Left hindlimb (tissue), 1 donor: ENCODE results near the gene GUCY1B1.

Source experiments
- DNase-seq: peaks from one replicate; pipeline ENCODE4 v3.0.0-alpha.2; 2018

GUCY1B1 gene

GRCh38 chr4:155758481-155759371, at the start of gene GUCY1B1:
Gene GUCY1B1 (plus strand): TSS chr4:155759021. CDS start chr4:155759141, 120 bp downstream.
- peak; percentile 96 for DNase-seq

DNA sequence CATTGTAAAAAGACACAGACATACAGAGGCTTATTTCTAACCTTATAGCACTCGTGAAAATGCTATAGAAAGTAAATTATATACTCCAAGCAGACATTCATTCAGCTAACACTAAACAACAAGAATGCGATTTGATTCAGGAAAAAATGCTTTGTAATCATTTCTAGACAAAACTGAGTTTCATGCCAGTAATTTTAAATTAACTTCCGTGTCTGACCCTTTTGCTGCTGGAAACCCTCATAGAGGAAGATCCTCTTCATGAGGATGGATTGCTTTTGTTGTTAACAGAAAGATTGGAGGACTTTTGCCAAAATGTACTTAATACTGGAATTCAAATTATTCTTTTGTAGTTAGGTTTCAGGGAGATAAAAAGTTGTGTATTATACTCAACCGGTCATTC, 48.9 kb upstream of the GUCY1B1 start:
- DNase-seq = no peak

DNA sequence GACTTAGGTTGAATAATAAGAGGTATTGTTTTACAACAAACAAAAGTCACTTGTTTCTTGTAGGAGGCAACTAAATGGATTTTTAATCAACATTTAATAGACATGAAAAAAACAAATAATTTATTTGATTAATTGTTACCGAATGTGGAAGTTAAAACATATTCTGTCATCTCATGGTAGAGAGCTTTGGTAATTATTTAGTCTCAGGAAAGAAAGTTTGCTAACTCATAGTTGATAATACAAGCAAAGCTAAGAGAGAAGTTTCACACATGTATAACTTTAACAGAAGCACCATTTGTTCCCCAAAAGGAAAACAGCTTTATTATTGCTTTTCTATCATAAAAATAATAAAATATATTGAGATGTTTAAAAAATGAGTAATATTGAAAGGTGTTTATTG, 47.3 kb upstream of the GUCY1B1 start:
- no peak for DNase-seq

- DNase-seq = no peak
Measured at GRCh38 chr4:155712846-155713245, 46.0 kb upstream of the GUCY1B1 start.

- DNase-seq = no peak
Measured at GRCh38 chr4:155713911-155714310, 44.9 kb upstream of the GUCY1B1 start.

DNA sequence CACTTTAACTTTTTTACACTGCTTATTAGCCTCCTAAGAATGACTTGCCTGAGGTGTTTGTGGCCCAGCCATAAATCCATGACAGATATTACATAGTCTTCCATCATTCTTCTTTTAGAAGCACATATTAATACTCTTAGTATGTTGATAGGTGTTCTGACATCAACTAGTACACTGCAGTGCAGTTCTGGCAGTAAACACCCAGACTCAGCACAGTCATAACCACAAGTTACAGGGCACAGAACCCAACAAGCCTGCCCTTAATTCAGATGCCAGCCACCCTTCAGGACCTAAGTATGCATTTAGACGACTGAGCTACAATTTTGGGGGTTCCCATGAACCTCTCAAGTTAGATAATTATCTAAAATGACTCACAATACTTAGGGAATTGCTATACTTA, 36.5 kb upstream of the GUCY1B1 start:
- DNase-seq = no peak

- DNase-seq = no peak
Measured at GRCh38 chr4:155722816-155723499, 35.9 kb upstream of the GUCY1B1 start.

- DNase-seq = no peak
Measured at GRCh38 chr4:155724731-155725130, 34.1 kb upstream of the GUCY1B1 start.

GRCh38 chr4:155734065-155734464, 24.8 kb upstream of the GUCY1B1 start:
- DNase-seq = no peak

DNA sequence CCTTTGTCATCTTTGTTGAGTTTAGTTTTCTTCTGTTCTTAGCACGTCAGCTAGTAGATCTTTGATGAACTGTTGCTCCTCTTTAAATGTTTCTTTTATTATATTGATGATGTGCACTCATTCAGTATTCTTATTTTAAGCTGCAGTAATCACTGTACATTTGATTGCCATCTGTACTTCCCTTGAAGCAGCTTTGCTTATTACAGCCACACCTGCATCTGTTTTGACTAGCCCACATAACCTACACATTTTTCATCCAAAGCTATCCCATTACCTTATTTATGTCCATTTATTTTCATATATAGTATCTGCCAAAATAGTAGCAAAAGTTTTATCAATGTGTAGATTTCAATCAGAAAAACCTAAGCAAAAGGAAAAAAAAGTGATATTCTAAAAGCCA, 23.9 kb upstream of the GUCY1B1 start:
- DNase-seq = no peak

DNA sequence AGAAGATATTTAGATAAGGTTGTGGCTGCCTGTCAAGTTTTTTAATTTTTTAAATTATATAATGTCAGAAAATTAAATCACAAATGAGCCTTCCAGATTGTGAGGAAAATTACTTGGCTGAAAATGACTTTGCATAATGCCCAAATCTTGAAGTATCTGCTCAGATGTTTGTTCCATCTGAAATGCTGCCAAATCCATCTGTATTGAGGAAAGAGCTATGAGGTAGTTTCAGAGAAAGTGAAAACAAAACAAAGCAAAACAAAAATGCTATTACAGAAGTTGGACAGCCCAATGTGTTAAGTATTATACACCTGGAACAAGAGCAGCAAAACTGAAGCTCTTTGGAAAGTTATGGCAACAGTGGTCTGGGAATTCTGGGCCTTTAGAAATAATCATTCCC, 23.3 kb upstream of the GUCY1B1 start:
- no peak for DNase-seq

- no peak for DNase-seq
Measured at GRCh38 chr4:155738548-155738947, 20.3 kb upstream of the GUCY1B1 start.

DNA sequence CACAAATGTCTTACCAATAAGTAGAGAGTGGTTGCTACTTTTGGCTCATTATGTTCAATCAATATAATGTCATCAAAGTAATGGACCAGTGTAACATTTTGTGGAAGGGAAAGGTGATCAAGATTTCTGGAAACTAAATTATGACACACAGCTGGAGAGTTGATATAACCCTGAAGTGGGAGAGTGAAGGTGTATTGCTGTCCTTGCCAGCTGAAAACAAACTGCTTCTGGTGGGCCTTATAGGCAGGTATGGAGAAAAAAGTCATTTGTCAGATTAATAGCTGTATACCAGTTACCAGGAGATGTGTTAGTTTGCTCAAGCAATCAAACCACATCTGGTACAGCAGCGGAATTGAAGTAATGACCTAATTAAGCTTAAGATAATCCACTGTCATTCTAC, 17.3 kb upstream of the GUCY1B1 start:
- DNase-seq = no peak

DNA sequence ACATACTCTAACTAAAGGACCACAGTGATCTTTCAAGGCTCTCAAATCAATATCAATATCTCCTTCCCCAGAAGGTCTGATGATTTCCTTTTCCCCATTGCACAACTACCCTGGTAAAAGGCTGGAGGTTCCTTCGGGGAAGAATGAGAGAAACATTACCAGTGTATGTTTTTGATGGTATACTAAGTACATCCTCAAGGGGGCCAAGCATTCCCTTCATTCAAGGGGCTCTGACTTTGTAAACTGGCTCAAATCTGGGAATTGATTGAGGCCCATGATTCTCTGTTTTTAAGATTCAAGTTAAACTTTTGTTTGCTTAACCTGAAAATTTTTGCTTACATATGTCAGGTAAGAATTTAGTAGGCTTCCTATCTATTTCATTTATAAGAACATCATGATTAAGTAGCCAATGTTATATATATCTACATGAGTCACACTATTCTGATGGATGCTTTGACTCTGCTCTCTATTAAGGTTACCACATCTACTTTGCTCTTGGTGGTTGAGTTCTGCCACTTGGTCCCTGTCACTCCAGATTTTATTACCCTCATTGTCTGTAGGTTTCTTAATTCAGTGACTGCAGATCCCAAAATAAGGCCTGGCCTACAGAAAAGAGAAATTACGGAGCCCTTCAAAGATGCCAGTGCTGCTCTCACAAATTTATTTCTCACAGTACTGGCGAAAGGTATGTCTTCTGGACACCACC, 16.4 kb upstream of the GUCY1B1 start:
- DNase-seq = no peak

- no peak for DNase-seq
Measured at GRCh38 chr4:155745984-155746383, 12.8 kb upstream of the GUCY1B1 start.

DNA sequence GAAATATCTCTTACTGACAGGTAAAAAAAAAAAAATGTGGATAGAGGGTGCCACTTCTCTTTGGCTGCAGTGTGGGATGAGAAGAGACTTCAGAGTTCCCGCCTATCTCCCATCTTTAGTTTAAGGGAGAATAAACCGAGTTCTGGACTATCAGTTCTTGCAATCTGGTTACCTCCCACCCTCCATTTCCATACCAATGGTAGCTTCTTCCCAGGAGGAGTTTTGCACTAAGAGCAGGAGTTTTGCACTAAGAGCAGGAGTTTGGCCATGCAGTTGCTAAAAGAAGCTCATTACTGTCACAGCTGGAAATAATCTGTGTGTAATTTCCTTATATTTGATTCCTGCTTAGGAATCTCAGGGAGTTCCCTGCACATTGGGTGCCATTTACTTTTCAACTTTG, 10.8 kb upstream of the GUCY1B1 start:
- no peak for DNase-seq

DNA sequence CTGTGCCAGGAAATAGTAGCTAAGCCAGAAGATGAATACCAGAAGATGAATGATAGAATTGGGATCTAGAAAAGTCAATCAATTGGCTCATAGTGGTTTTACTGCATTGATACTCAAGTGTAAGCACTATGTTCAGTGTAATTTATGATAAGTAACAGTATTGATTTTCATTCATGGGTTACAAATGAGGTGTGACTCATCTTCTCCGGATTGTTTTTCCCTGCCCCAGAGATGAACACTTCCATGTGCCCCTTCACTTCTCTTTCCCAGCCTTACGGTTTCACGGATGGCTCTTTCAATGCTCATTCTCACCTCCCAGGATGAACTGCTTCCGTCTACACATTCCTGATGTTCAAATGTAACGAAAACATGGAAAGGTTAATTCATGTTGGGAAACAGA, 9.8 kb upstream of the GUCY1B1 start:
- no peak for DNase-seq

DNA sequence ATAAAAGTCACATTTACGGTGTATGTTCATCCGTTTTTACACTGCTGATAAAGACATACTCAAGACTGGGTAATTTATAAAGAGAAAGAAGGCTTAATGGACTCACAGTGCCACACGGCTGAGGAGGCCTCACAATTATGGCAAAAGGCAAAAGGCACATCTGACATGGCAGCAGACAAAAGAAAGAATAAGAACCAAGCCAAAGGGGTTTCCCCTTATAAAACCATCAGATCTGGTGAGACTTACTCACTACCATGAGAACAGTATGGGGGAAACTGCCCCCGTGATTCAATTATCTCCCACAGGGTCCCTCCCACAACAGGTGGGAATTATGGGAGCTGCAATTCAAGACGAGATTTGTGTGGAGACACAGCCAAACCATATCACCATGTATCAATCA, 7.3 kb upstream of the GUCY1B1 start:
- no peak for DNase-seq

DNA sequence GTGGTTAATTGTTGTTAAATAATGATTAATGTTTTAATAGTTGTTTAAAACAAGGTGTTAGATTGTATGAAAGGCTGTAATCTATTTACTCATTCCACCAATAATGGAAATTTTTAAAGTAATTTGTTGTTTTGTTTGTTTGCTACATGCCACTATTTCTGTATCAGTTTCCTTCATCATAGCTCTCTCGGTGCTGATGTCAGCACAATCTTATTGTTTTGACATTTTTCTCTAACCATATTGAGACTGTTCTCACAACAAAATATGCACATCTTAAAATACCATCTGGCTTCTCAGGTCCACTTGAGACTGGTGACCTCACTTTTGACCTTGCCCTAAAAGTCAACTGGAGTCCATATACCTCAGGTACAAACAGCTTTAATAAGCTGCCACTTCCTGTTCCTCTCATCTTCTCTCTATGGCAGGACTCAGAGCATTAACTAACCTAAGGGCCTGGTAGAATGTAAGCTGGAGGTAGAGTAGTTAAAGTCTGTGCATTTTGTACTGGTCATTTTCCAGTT, 1.0 kb upstream of the GUCY1B1 start:
- DNase-seq = no peak

- peak; percentile 84 for DNase-seq
Measured at GRCh38 chr4:155759372-155760252, 791 bp downstream of the GUCY1B1 start.

GRCh38 chr4:155761047-155761446, 2.2 kb downstream of the GUCY1B1 start:
- no peak for DNase-seq

DNA sequence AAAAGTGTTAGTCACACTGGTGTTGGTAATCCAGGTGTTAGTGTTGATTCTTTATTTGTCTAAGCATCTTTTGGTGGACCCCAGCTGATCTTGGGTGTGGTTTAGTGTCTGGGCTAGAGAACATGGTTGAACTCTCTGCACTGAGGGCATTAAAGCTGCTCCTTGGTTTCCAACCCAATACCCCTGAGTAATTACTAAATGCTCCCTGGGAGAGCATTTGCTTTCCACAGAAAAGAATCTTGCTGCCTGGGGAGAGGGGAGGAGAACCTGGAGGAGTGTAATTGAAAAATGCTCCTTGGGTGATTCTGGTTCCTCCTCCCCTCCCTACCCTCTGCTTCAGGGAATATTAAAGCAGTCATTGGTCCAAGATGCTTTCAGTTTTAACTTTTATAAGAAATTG, 3.1 kb downstream of the GUCY1B1 start:
- no peak for DNase-seq
